ENCODE data around the gene IGFBPL1. TPM values are rescaled to one million over a fixed set of nuclear protein-coding genes. Genes with fewer than 3 reads are reported as not detected.
"Not testable (repeated sequence)": the region's sequence is repeated elsewhere in the genome, so short reads cannot be mapped to it uniquely, and the experiment has no call there.

The IGFBPL1 gene
- 0.58 TPM in 1 of 2 replicates, not detected in the other for total RNA-seq (2014; rRNA removed; shearing (Covaris generic))

DNA sequence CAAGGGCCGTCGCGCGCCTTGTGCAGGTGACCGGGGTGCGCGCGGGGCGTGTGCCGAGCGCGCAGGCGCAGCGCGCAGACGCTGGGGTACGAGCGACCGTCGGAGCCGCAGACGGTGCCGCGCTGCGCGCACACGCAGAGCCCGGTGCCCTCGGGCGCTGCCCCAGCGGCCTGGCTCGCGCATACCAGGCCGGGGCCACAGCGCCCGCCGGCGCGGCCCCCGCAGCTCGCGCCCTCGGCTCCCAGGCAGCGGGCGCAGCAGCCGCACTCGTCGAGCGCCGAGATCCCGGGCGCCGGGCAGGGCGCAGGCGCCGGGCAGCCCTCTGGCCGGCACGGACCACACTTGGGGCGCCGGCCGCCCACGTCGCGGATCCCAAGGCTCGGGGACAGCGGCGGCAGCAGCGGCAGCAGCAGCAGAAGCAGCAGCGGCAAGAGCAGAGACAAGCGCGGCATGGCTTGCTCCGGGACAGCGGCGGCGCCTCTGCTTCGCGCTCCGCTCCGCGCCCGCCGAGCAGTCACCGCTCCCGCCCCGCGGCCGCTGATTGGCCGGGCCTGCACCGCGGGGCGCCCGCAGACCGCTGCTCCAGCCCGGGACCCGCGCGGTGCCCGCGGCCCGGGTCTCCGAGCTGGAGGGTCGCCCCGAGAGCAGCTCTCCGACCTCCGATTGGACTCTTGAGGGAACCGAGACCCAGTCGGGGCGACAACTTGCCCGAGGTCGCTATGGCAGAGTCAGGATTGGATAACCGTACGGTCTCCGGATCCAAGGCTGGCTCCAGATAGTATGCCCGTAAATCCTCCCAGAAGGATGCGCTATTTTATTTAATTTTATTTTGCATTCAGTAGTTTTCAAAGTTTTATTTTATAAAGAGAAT, at the start of gene IGFBPL1:
TSS of gene IGFBPL1 (minus strand) at position 482 of the 871 bp plus-strand sequence. CDS start at position 452, 30 bp downstream.
- no peak for DNase-seq (ENCODE audit: low spot score)

DNA sequence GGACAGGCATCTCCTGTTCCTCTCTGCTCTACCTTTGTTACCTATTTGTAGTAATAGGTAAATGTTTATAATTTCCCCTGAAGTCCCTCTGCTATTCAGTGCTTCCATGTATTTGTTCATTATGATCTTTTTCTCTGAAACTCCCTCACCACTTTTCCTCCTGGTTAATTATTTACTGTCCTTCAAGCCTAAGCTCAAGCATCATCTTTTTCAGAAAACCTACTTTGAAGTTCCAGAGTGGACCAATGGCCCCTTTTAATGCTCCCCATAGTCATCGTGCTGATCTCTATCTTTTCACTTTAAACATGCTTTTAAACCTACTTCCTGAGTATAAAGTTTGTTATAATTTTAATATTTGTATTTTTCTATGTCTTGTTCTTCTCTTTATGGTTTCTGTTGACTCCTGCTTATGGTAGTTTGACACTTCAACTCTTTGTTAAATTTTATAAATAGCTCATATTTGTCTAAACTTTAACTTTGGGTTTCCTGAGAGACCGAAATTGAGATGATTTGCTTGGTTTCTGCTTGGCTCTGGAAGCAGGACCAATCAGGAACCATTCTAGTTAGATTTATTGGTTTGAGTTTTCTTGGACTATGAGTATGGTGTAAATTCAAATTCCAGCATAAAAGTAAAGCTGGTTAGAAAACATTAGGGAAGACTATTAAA, 48.5 kb upstream of the IGFBPL1 start:
- DNase-seq (ENCODE audit: low spot score), result not testable (repeated sequence)

- DNase-seq (ENCODE audit: low spot score), result no peak
These were observed 43.1 kb upstream of the IGFBPL1 start for GRCh38 chr9:38467404-38467803.

- DNase-seq (ENCODE audit: low spot score), result no peak
These were observed 29.6 kb upstream of the IGFBPL1 start for GRCh38 chr9:38453835-38454234.

- DNase-seq (ENCODE audit: low spot score), result no peak
These were observed 26.9 kb upstream of the IGFBPL1 start for GRCh38 chr9:38451162-38451561.

DNA sequence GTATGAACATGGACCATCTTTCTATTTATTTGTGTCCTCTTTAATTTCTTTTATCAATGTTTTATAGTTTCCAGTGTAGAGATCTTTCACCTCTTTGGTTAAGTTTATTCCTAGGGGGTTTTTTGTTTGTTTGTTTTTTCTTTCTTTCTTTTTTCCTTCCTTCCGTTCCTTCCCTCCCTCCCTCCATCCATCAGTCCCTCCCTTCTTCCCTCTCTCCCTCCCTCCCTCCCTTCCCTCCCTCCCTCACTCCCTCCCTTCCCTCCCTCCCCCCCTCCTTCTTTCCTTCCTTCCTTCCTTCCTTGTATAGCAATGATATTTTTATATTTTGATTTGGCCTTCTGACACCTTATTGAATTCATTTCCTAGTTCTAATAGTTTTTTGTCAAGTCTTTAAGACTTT, 23.4 kb upstream of the IGFBPL1 start:
- DNase-seq (ENCODE audit: low spot score), result no peak

DNA sequence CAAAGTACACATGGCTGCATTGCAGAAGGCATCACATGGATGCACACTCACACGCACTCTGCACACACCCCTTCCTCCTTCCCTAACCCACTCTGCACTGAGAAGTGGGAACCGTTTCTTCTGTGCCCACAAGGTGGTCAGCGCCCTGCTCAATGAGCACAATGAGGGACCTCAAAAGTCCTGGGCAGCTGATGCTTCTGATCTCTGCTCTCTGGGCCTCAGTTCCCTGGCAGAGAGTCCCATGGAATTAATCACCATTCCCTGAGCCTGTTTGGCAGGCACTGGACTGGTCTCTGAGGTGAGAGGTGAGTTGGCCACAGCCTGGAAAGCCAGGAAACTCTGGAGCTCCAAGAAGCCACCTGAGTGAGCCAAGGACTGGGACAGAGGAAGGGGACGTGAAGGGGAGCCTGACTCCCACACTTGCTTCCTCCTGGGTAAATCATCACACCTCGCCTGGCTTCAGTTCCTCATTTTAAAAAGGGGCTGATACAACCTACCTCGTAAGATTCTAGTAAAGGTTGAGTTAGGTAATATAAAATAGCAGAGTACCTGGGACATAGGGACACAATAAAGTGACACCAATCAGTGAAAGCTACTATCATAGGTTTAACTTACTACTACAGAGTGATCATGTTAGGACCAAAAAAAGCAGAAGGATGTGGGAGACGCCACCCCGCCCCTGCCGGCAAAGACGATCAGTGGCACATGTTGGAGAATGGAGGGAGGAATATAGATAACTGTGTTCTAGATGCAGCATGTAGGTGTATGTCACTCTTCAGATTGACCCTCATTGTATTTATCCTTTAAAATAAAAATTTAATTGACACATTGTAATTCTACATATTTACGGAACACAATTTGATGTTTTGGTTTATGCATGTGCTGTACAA, 21.1 kb upstream of the IGFBPL1 start:
- no peak for DNase-seq (ENCODE audit: low spot score)

GRCh38 chr9:38443597-38443996, 19.3 kb upstream of the IGFBPL1 start:
- no peak for DNase-seq (ENCODE audit: low spot score)

DNA sequence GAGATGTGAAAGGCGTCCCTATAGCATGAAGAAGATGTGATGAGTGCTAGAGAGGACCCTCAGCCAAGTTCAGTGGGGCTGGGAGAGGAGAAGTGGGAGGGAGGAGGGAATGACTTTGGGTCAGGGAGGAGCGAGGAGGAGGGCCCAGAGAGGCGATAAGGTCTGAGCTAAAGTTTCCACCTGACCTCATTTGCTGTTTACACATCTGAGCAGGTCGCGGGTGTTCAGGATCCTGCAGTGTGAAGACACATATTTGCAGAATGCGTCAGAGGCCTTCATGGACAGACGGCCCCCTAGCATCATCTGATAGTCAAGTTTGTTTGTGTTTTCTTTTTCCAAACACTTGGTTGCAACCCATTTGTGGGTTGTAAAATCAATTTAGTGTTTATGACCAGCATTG, 18.9 kb upstream of the IGFBPL1 start:
- peak; percentile 66 for DNase-seq (ENCODE audit: low spot score)

- no peak for DNase-seq (ENCODE audit: low spot score)
These were observed 18.3 kb upstream of the IGFBPL1 start for GRCh38 chr9:38442473-38443096.

GRCh38 chr9:38441347-38442085, 17.3 kb upstream of the IGFBPL1 start:
- DNase-seq (ENCODE audit: low spot score), result no peak

- DNase-seq (ENCODE audit: low spot score), result no peak
These were observed 16.3 kb upstream of the IGFBPL1 start for GRCh38 chr9:38440516-38440915.

DNA sequence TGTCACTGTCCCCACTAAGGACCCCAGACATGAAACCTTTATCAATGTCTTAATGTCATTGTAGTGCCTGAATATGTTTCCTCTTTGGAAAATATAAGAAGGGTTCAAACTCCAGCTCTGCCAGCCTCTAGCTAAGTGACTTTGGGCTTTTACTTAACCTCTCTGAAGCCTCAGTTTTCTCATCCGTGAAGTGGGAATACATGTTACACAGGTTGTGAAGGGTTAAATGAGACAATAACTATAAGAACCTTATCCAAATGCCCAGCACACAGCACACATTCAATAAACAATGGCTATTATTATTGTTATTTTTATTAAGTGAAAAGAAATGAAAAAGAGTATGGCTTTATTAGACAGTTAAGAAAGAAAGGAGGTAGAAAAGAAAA, 15.7 kb upstream of the IGFBPL1 start:
- DNase-seq (ENCODE audit: low spot score), result no peak

GRCh38 chr9:38439291-38439915, 15.1 kb upstream of the IGFBPL1 start:
- DNase-seq (ENCODE audit: low spot score), result no peak

DNA sequence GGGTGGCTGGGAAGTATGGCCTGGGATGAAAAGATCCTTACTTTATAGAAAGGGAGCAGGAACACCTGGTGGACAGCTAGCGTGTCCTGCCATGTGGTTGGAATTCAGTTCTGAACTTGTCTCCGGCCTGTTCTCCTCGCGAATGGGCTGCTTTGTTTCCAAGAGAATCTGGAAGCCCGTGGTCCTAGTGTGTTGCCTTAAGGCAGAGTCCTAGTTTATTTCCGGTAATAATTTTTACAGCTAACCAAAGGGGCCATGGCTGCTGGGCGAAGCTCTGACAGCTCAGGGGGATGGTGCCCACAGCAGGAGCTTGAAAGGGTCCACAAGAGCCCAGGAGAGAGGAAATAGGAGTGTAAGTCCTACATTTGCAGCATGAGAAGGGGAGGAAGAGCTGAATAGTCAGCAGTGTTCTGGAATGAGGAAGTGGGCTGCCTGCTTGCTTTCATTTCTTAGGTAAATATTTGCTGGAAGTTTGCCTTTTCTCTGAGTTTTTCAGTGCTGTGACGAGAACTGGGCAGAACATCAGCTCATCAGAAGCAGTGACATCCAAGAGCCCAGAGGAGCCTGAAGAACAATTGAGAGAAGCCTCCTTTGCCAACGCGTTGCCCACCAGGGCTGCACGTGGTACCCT, 13.1 kb upstream of the IGFBPL1 start:
- DNase-seq (ENCODE audit: low spot score), result peak; percentile 66

GRCh38 chr9:38436708-38437107, 12.5 kb upstream of the IGFBPL1 start:
- DNase-seq (ENCODE audit: low spot score), result no peak

DNA sequence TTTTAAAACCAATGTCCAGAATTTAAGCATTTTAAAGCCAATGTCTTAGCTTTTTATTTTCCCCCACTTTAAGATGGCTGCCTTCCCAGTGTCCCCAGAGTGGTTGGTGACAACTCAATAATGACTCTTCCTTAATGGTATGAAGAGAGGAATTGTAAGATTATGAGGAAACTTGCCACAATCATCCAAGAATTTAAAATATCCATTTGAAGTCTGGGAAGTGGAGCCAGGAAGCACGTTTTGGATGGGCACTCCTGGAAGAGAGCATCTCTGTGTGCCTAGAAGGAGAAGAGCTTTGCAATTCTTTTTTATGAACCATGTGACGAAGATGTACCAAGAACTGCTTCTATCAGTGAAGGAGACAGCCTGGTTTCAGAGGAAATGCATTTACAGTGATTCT, 11.3 kb upstream of the IGFBPL1 start:
- DNase-seq (ENCODE audit: low spot score), result no peak

- DNase-seq (ENCODE audit: low spot score), result no peak
These were observed 10.6 kb upstream of the IGFBPL1 start for GRCh38 chr9:38434853-38435252.

- DNase-seq (ENCODE audit: low spot score), result no peak
These were observed 10.1 kb upstream of the IGFBPL1 start for GRCh38 chr9:38434365-38434764.

Measured in H4 (cell line).